Adrenal gland (tissue), 5 donors: Measurements from ENCODE around the gene ANKRD16.

Source experiments
- POLR2A ChIP-seq, 2 donors: fragments of 450-650 bp; IDR thresholded peaks; one replicate each; pipeline ENCODE4 v1.6.1; 2017; ENCODE audit warnings: antibody characterized with exemption in 2 of 2, mild to moderate bottlenecking in 2 of 2, moderate library complexity in 1 of 2
- TF ChIP-seq, protein P1 (sequence below), 6 experiments: fragments of 450-650 bp in 4 of 6; fragments of 200-600 bp in 2 of 6; sonication (generic) in 1 of 6; IDR thresholded peaks; 1 replicate in 5 of 6; 2 replicates in 1 of 6; pipeline versions ENCODE4 v1.5.1 to v1.8.0; 2016 to 2021; ENCODE audit warnings: antibody characterized with exemption in 6 of 6, mild to moderate bottlenecking in 2 of 6, moderate library complexity in 1 of 6
- donor health status: DM: no; HTN: no; CAD: no.

DNA sequence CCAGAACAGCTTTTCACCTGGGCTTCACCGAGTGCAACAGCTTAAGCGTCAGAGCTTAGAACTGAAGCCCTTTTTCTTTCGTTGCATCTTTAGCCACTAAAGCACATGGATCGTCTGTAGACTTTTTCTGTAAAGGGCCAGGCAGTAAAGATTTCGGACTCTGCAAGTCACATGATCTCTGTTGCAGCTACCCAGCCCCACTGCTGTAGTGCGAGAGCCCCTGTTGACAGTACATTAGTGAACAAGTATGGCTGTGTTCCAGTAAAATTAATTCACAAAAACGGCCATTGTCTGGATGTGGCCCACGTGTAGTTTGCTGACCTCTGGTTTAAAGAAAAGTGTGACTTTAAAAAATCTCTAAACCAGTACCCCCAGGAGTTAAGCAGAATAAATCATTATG, 39.7 kb upstream of the ANKRD16 start:
- TF ChIP-seq, protein P1, sequence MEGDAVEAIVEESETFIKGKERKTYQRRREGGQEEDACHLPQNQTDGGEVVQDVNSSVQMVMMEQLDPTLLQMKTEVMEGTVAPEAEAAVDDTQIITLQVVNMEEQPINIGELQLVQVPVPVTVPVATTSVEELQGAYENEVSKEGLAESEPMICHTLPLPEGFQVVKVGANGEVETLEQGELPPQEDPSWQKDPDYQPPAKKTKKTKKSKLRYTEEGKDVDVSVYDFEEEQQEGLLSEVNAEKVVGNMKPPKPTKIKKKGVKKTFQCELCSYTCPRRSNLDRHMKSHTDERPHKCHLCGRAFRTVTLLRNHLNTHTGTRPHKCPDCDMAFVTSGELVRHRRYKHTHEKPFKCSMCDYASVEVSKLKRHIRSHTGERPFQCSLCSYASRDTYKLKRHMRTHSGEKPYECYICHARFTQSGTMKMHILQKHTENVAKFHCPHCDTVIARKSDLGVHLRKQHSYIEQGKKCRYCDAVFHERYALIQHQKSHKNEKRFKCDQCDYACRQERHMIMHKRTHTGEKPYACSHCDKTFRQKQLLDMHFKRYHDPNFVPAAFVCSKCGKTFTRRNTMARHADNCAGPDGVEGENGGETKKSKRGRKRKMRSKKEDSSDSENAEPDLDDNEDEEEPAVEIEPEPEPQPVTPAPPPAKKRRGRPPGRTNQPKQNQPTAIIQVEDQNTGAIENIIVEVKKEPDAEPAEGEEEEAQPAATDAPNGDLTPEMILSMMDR (IDR thresholded peaks at IDR 0.05) = no peak
- no peak for TF ChIP-seq POLR2A (IDR thresholded peaks at IDR 0.05)
